ENCODE results near the gene RHOB. TPM values are rescaled to one million over a fixed set of nuclear protein-coding genes. Genes with fewer than 3 reads are reported as not detected.

Gene RHOB
- 323 to 527 TPM (median 441 TPM) in 5 replicates for total RNA-seq (2022; extraction: Qiagen RNA extraction)

GRCh38 chr2:20446917-20447436 is at the start of gene RHOB:
RHOB (plus strand) TSS chr2:20447074; CDS start chr2:20447466, 392 bp downstream.

Other genes starting within 250 kb of the RHOB start
- 144 to 235 TPM (median 219 TPM) in 5 replicates for gene SDC1, start 221.9 kb upstream of the RHOB start, total RNA-seq (2022; extraction: Qiagen RNA extraction)
- gene PUM2, start 96.2 kb upstream of the RHOB start, total RNA-seq (2022; extraction: Qiagen RNA extraction) = 34.0 to 55.2 TPM (median 49.5 TPM) in 5 replicates
- 38.8 to 48.3 TPM (median 45.7 TPM) in 5 replicates for gene HS1BP3, start 204.0 kb downstream of the RHOB start, total RNA-seq (2022; extraction: Qiagen RNA extraction)
- gene GDF7, start 220.1 kb downstream of the RHOB start, total RNA-seq (2022; extraction: Qiagen RNA extraction) = 0.08 to 0.15 TPM (median 0.11 TPM) in 5 replicates

Data from A549 treated with dexamethasone at 1 μM for 4 hours (cell line).